Neural progenitor cell (in vitro differentiated cells): ENCODE data around the gene LGALSL.

Source experiments
- CTCF ChIP-seq: fragments of 200-600 bp; sonication (generic); IDR thresholded peaks from 2 replicates; pipeline ENCODE4 v1.5.1; 2017; ENCODE audit warnings: antibody characterized with exemption, mild to moderate bottlenecking
- EZH2 ChIP-seq: fragments of 200-600 bp; sonication (generic); IDR thresholded peaks from 2 replicates; pipeline ENCODE4 v1.6.1; 2017; ENCODE audit warnings: antibody characterized with exemption, mild to moderate bottlenecking, moderate library complexity
- EZH2phosphoT487 ChIP-seq: fragments of 200-600 bp; sonication (generic); IDR thresholded peaks from 2 replicates; pipeline ENCODE4 v1.6.1; 2017; ENCODE audit warnings: antibody characterized with exemption

- TF ChIP-seq CTCF (no peak), EZH2 (no peak), EZH2phosphoT487 (no peak)
Observed at GRCh38 chr2:64466478-64467085, 12.6 kb downstream of the LGALSL start.
